OCI-LY7 (cell line): Measurements from ENCODE around the gene ATP8B4. TPM values are rescaled to one million over a fixed set of nuclear protein-coding genes. Genes with fewer than 3 reads are reported as not detected.
A peak's percentile ranks its signal among the peaks of the same experiment; 100 is the strongest.

Experiments
- BruUV-seq: library from RNA; stranded (reverse); fragments of 400-500 nt; replicated peaks from 2 replicates; lab custom pipeline; 2021; lab: Mats Ljungman, UMichigan
- CTCF ChIA-PET: fragments of 300-600 bp; sonication (Branson Sonifier 250); formaldehyde crosslinking; loops from one replicate; lab custom pipeline; 2022; ENCODE audit warnings: antibody characterized with exemption; ENCODE audit not compliant: unreplicated experiment; lab: Charles Lee
- POLR2A ChIA-PET: fragments of 300-600 bp; sonication (Branson Sonifier 250); formaldehyde crosslinking; loops from one replicate; lab custom pipeline; 2022; ENCODE audit warnings: antibody characterized with exemption; lab: Charles Lee
- DNase-seq: peaks from one replicate; pipeline ENCODE4 v3.0.0-alpha.2; 2015; ENCODE audit warnings: low spot score
- H2AFZ ChIP-seq: fragments of 200-600 bp; sonication (generic), shearing (Covaris generic); 2 replicates; pipeline ENCODE4 v1.6.1; 2014; ENCODE audit warnings: mild to moderate bottlenecking, antibody characterized with exemption, low read length, moderate library complexity
- H3K27ac ChIP-seq: fragments of 200-600 bp; sonication (generic); 2 replicates; pipeline ENCODE4 v1.5.1; 2014; ENCODE audit warnings: mixed run types, low read depth, mild to moderate bottlenecking, moderate library complexity, low read length, inconsistent platforms; ENCODE audit not compliant: poor library complexity, severe bottlenecking
- H3K36me3 ChIP-seq: fragments of 200-600 bp; sonication (generic); 2 replicates; pipeline ENCODE4 v1.6.1; 2014; ENCODE audit warnings: mild to moderate bottlenecking, antibody characterized with exemption, low read length, moderate library complexity, mixed read lengths; ENCODE audit not compliant: insufficient read depth
- H3K4me1 ChIP-seq: fragments of 200-600 bp; sonication (generic); 2 replicates; pipeline ENCODE4 v1.5.1; 2014; ENCODE audit warnings: mild to moderate bottlenecking, low read length; ENCODE audit not compliant: insufficient read depth, poor library complexity, severe bottlenecking
- H3K4me2 ChIP-seq: fragments of 200-600 bp; sonication (generic); 2 replicates; pipeline ENCODE4 v1.6.1; 2014; ENCODE audit warnings: mild to moderate bottlenecking, low read length
- H3K4me3 ChIP-seq: fragments of 200-600 bp; sonication (generic); 2 replicates; pipeline ENCODE4 v1.5.1; 2014; ENCODE audit warnings: mild to moderate bottlenecking, low read depth, low read length; ENCODE audit not compliant: poor library complexity, severe bottlenecking
- H3K79me2 ChIP-seq: fragments of 200-600 bp; sonication (generic); 2 replicates; pipeline ENCODE4 v1.6.1; 2016; ENCODE audit warnings: low read depth, mild to moderate bottlenecking, low read length, moderate library complexity, mixed read lengths; ENCODE audit not compliant: insufficient read depth
- H3K9me2 ChIP-seq: fragments of 200-600 bp; sonication (generic); 2 replicates; pipeline ENCODE4 v1.6.1; 2016; ENCODE audit warnings: mild to moderate bottlenecking, low read length, mixed read lengths; ENCODE audit not compliant: insufficient read depth
- H3K9me3 ChIP-seq: fragments of 200-600 bp; sonication (generic); 2 replicates; pipeline ENCODE4 v1.6.1; 2014; ENCODE audit warnings: mild to moderate bottlenecking, mixed run types, low read length, mixed read lengths
- H4K20me1 ChIP-seq: fragments of 200-600 bp; sonication (generic); 2 replicates; pipeline ENCODE4 v1.6.1; 2014; ENCODE audit warnings: mild to moderate bottlenecking, antibody characterized with exemption, low read length, moderate library complexity, mixed read lengths; ENCODE audit not compliant: insufficient read depth
- CTCF ChIP-seq: fragments of 200-600 bp; sonication (generic); conservative IDR thresholded peaks from 2 replicates; pipeline ENCODE4 v1.5.1; 2014; ENCODE audit warnings: mild to moderate bottlenecking, antibody characterized with exemption, low read length, moderate library complexity, mixed read lengths
- EZH2phosphoT487 ChIP-seq: fragments of 200-600 bp; sonication (generic); IDR thresholded peaks from 2 replicates; pipeline ENCODE4 v1.6.1; 2018; ENCODE audit warnings: low read depth, borderline replicate concordance, mild to moderate bottlenecking, mixed run types, antibody characterized with exemption, low read length, moderate library complexity, mixed read lengths
- intact Hi-C: fragments of 100-400 bp; cut with micrococcal nuclease; formaldehyde crosslinking; loops from one replicate; pipeline ENCODE4 v1.10.0; 2022; ENCODE audit not compliant: unreplicated experiment
- total RNA-seq, 2 experiments: library from RNA; depleted of rRNA in 1 of 2; stranded (reverse); fragments of >200 nt in 1 of 2; shearing (Covaris generic) in 1 of 2; gene quantifications; 2 replicates each; pipeline ENCODE4 v1.2.3, GENCODE V29; 2014 to 2022

The ATP8B4 gene
- total RNA-seq, 2 experiments from 2014 or later: not detected

- Histone ChIP-seq H4K20me1 (no peaks in the 10 kb centered on the region), H3K9me3 (no peaks in the 10 kb centered on the region), H3K4me2 (no peak overlapping the region), H2AFZ (no peak overlapping the region), H3K4me1 (no peaks in the 10 kb centered on the region), H3K79me2 (no peaks in the 10 kb centered on the region), H3K4me3 (no peak overlapping the region), H3K27ac (no peak overlapping the region), H3K9me2 (no peaks in the 10 kb centered on the region), H3K36me3 (no peaks in the 10 kb centered on the region)
- intact Hi-C loops: no loop called here
- no peak for DNase-seq
- CTCF ChIA-PET: no interaction called here
- POLR2A ChIA-PET: interaction anchor here (0.6 kb wide), 1 partner anchor 529 kb away, joined by 3 read pairs; no protein-coding TSS in a partner anchor
- TF ChIP-seq CTCF: no peak
- TF ChIP-seq EZH2phosphoT487: no peak
- no TSS peak for BruUV-seq
Measured at GRCh38 chr15:49842031-49842730, 276.9 kb downstream of the ATP8B4 start.

DNA sequence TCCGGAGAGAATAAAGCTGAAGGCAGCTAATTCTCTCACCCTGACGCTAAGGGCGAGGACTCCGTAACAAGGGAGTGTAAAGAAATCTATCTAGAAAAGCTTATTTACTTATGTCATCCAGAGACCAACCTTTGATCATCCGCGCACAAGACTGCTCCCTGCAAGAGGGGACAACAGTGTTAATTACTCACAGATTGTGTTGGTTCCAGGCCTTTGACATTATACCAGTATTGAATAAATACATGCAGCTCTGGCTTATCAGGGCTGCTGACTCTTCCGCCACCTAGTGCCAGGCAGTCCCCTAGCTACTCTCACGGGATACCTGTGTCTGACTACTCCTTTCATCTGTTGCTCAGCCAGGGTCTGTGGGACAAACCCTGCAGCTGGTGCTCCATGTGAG lies 286.5 kb downstream of the ATP8B4 start:
- peak; percentile 3 for DNase-seq
- intact Hi-C loops: no loop called here
- Histone ChIP-seq H4K20me1 (no peaks in the 10 kb centered on the region), H3K4me2 (no peak overlapping the region), H3K4me1 (no peaks in the 10 kb centered on the region), H3K27ac (no peak overlapping the region), H3K9me3 (no peaks in the 10 kb centered on the region), H3K9me2 (no peaks in the 10 kb centered on the region), H3K79me2 (no peaks in the 10 kb centered on the region), H2AFZ (no peak overlapping the region), H3K4me3 (no peak overlapping the region), H3K36me3 (no peaks in the 10 kb centered on the region)
- no TSS peak for BruUV-seq
- CTCF ChIA-PET: no interaction called here
- TF ChIP-seq EZH2phosphoT487: no peak
- peak; percentile 45 for TF ChIP-seq CTCF
- POLR2A ChIA-PET: no interaction called here

GRCh38 chr15:49831206-49831965 lies 287.6 kb downstream of the ATP8B4 start:
- DNase-seq: no peak
- no peak for TF ChIP-seq EZH2phosphoT487
- no peak for TF ChIP-seq CTCF
- Histone ChIP-seq H3K4me2 (no peak overlapping the region), H3K36me3 (no peaks in the 10 kb centered on the region), H3K27ac (no peak overlapping the region), H2AFZ (no peak overlapping the region), H3K4me1 (no peaks in the 10 kb centered on the region), H3K9me2 (no peaks in the 10 kb centered on the region), H3K79me2 (no peaks in the 10 kb centered on the region), H3K9me3 (no peaks in the 10 kb centered on the region), H3K4me3 (no peak overlapping the region), H4K20me1 (no peaks in the 10 kb centered on the region)
- intact Hi-C loops: no loop called here
- no TSS peak for BruUV-seq
- ChIA-PET CTCF (no interaction called here), POLR2A (no interaction called here)
